SHP77 (cell line): ENCODE results near the gene MVD.

Experiments used
- DNase-seq, 2 experiments: peaks; one replicate each; lab custom pipeline; 2025; lab: John Stamatoyannopoulos, UW

The MVD gene

DNA sequence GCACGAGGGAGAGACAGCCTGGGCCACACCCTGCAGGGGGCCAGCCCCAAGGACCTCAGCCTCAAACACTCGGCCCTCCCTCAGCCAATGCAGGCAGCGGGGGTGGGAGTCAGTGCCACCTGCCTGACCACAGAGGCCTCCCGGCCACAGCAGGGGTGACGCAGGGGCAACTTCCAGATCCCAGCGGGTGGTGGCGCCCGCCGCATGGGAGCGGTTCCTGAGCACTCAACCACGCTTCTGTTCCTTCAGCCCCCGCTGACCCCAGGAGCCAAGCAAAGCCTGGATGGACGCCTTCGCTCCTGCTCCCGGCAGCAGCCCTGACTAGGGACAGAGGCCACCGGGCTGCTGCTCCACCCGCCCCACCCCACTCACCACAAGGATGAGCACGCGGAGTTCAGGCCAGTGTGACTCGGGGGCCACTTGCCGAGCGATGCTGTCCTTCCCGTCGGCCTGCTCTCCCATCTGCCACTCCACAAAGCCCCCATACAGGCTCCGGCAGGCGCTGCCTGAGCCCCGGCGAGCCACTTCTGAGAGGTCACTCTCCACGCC lies 7.1 kb downstream of the MVD start:
- no peak for DNase-seq

DNA sequence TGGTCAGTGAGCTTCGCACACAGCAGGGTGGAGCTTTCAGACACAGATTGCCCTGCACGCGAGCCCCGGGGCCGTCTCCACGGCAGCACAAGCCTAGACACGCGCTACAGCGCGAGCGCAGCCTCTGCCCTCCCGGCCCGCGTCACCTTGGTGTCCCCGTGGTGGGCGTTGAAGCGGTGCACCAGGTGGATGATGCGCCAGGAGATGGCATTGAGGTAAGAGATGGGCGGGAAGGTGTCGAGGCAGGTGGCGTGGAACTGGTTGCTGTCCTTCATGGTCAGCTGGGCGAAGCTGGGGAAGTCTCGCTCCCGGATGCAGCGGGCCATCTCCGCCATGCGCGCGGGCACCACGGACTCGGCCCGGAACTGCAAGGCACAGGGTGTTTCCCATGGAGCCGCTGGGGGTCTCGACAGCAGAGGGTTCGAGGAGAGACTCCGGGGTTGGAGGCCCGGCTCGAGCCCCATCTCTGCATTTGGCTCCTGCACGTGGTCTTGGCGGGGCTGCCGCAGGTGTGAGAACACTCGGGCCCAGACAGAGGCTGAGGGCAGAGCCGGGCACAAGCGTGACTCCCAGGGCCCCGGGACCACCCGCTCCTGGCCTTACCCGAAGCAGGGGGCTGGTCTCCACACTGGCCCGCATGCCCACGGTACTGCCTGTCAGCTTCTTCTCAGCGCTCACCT lies 7.7 kb downstream of the MVD start:
- DNase-seq = no peak

DNA sequence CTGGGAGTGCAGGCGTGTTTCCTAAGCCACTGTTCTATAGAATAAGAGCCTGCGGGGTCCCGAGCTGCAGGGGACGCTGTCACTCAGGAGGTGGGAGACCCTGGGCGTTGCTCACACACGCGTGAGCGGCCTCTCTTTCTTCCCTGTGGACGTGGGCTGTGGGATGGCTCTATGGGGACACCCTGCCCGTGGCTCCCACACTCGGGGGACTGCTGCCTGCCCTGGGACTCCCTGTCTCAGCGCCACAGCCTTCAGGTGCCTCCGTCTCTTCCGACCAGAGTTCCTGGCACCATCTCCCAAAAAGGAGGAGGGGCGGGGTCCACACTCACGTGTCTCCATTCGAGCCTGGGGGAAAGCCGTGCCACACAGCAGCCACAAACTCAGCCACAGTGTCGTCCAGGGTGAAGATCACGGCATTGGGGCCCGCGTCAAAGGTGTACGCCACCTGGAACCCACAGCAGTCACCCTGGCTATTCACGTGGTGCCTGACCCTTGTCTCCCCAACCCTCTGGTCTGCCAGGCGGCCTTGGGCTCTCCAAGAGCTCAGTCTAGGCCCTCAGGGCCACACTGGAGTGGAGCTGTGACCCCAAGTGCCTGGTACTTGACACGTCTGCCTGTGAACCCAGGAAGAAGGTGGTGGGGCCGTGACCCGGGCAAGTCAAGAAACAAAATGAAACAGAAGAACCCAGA lies 8.4 kb downstream of the MVD start:
- DNase-seq = no peak

- no peak for DNase-seq
Observed at GRCh38 chr16:88653596-88654362, 9.1 kb downstream of the MVD start.

- no peak for DNase-seq
Observed at GRCh38 chr16:88653101-88653500, 9.8 kb downstream of the MVD start.

GRCh38 chr16:88652762-88653063 lies 10.2 kb downstream of the MVD start:
- DNase-seq = no peak

- no peak for DNase-seq
Observed at GRCh38 chr16:88651989-88652761, 10.7 kb downstream of the MVD start.

DNA sequence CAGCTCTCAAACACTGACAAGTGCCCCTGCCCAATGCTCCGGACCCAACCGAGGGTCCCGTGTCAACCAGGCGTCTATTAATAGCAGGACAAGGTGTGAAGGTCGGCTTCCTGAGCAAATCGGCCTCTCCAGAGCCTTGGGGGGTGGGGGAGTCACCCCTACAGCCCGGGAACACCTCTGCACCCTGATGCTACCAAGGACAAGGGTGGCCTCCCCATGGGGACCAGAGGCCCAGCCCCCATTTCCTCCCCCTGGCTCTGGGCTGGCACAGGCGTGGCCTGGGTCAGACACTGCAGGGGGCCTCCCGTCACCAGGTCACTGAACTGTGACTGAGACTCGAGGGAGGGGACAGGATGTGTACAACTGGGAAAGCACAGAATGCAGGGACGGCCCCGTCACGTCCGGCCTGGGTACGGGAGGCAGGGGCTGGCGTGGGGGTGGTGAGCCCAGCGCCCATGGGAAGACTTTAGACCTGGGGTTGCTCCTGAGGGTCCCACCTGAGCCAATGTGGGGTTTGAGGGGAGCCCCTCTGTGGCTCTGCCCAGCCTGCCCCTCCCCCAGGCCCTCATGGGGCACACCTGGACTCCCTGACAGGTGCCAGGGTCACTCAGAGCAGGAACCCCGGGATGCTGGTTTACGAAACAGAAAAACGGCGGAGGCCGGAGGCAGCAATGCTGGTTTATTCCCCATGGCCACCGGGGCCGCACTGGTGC lies 11.5 kb downstream of the MVD start:
- DNase-seq = peak; percentile 17 to 63

DNA sequence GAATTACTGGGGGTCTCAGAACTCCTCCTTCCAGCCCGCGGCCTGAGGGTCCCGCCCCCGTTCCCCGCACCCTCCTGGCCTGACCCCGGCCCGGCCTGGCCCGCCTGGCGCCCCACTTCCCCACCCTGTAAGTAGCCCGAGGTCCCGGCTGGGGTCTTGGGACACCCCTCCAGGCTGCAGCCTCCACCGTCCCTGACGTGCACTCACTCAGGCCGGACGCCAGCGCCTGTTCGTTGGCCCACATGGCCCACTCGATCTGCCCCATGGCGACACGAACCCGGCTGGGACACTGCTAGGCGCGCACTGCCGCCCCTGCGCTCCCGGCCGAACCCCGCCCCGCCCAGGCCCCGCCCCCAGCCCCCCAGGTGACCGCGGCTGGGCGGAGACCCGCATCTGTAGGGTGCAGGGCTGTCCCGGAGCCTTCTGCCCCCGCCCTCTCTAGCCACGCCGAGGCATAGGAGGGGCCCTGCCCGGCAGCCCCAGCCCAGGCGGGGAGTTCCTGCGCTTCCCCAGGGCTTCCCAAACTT lies 12.1 kb downstream of the MVD start, which contains the start of gene CYBA:
TSS of gene CYBA (minus strand) at position 305 of the 527 bp plus-strand sequence. CDS start at position 265, 40 bp downstream.
- DNase-seq = peak in 1 of 2 experiments; percentile 39

GRCh38 chr16:88649924-88650748 lies 12.8 kb downstream of the MVD start:
- DNase-seq = peak in 1 of 2 experiments; percentile 52

- DNase-seq = peak; percentile 97 to 98
Observed at GRCh38 chr16:88649195-88649923, 13.5 kb downstream of the MVD start.

DNA sequence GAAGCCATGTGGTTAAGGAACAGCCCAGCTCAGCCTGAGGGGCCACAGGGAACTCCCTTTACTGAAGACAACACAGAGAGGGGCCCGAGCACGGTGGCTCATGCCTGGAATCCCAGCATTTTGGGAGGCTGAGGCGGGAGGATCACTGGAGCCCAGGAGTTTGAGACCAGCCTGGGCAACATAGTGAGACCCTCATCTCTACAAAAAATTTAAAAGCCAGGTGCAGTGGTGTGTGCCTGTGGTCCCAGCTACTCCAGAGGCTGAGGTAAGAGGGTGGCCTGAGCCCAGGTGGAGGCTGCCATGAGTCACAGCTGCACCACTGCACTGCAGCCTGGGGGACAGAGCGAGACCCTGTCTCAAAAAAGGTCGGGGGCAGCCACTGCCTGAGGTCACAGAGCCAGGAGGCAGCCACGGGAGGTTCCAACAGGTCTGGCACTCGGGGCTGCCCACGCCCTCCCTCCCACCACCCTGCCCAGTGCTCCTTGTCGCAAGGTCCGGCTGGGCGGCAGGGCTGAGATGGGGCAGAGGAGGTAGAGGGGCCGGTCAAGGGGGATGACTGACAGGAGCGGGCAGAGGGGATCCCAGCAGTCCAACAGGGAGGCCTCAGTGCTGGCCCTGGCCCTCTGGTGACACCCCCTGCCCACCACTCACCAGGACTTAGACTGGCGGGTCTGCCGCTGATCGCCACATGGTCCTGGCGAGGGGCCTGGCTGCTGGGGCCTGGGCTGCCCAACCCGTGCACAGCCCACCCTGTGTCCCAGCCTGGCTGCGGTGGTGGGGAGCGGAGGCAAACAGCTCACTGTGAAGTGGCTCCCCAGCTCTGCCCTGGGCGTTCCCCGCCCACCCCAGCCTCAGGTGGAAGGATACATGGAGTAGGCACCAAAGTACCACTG lies 15.5 kb downstream of the MVD start:
- no peak for DNase-seq

DNA sequence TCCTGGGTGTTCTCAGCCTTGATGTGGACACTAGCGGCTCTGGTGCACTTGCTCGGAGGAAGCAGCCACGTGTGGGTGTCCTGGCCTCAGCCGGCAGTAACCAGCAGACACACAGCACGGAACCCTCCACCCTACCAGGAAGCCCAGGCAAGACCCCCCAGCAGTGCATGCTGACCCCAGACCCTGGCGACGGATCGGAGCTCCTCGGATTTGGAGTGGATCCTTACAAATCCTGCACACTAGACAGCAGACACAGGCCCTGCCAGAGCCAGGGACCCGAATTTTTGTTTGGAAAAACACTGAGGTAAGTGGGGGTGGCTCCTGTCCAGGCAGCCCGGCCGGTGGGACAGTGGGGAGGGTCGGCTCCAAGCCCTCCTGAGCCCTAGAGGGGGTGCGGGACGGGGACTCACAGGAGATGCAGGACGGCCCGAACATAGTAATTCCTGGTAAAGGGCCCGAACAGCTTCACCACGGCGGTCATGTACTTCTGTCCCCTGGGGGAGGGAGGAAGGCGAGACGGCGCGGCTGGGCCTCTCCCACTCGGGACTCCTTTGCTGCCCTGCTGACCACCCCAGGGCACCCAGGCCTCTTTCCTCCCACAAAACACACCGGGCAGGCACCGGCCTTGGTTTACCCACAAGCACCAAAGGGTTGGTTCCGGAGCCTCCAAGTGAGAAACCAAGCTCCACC lies 16.4 kb downstream of the MVD start:
- DNase-seq = no peak

- DNase-seq = no peak
Observed at GRCh38 chr16:88645941-88646340, 16.9 kb downstream of the MVD start.

DNA sequence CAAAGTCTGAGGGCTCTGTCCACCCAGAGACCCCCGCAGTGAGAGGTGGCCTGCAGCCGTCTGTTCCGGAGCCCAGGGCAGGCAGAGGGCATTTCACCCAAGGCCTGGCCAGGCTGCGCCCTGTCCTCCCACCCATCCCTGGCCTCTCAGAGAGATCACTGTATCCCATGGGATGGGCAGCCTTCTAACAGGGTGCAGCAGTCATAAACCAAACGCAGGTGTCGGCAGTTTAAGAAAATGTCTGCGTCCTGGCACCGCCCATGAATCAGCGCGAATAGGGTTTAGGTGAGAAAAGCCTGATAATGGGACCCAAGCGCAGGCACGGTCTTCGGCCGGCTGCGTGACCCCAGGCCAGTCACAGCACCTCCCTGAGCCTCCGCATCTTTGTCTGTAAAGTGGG lies 17.4 kb downstream of the MVD start:
- no peak for DNase-seq

GRCh38 chr16:88643644-88643932 lies 19.3 kb downstream of the MVD start:
- no peak for DNase-seq

DNA sequence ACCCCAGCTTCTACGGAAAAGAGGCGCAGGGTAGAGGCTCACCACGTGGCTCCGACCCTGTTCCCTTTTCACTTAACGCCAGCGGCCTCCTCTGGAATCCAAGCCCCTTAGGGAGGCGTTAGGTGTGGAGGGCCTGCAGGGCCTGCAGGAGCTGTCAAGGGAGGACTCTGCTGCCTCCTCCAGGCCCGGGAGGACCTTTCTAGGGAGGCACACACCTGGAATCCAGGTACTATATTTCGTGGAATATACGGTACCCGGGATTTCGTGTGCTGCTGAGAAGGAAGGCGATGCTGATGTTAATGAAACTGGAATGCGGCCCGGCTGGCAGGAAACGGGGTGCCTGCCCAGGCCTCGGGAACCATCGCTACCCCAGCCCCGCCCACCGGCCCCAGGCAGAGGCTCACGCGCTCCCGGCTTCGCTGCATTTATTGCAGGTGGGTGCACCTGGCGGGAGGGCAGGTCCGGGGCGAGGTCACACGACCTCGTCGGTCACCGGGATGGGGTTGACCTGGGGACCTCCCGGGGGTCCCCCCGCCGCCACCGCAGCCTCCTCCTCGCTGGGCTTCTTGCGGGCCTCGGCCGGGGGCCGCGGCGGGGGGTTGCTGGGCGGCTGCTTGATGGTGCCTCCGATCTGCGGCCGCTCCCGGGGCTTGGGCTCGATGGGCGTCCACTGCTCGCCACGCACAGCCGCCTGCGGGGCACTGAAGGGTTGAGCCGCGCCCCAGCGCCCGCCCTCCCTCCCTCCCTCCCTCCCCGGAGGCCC lies 19.8 kb downstream of the MVD start:
- no peak for DNase-seq
